ENCODE data around the gene DOCK4.

DOCK4 gene

GRCh38 chr7:111883241-111883640 lies 323.0 kb downstream of the DOCK4 start:
- DNase-seq: no peak

GRCh38 chr7:111878785-111879184 lies 327.4 kb downstream of the DOCK4 start:
- DNase-seq: no peak

GRCh38 chr7:111877931-111878330 lies 328.3 kb downstream of the DOCK4 start:
- DNase-seq: no peak

GRCh38 chr7:111873963-111874690 lies 332.1 kb downstream of the DOCK4 start:
- DNase-seq: no peak

- no peak for DNase-seq
These were observed 332.9 kb downstream of the DOCK4 start for GRCh38 chr7:111873326-111873646.

GRCh38 chr7:111872450-111873325 lies 333.5 kb downstream of the DOCK4 start:
- no peak for DNase-seq

- no peak for DNase-seq
These were observed 334.9 kb downstream of the DOCK4 start for GRCh38 chr7:111871283-111871682.

GRCh38 chr7:111869280-111869679 lies 336.9 kb downstream of the DOCK4 start:
- no peak for DNase-seq

GRCh38 chr7:111867348-111867931 lies 338.8 kb downstream of the DOCK4 start:
- no peak for DNase-seq

- DNase-seq: no peak
These were observed 339.4 kb downstream of the DOCK4 start for GRCh38 chr7:111866787-111867186.

- DNase-seq: no peak
These were observed 340.8 kb downstream of the DOCK4 start for GRCh38 chr7:111865430-111865829.

- no peak for DNase-seq
These were observed 341.8 kb downstream of the DOCK4 start for GRCh38 chr7:111864291-111864976.

- DNase-seq: no peak
These were observed 342.9 kb downstream of the DOCK4 start for GRCh38 chr7:111863269-111863668.

- no peak for DNase-seq
These were observed 346.0 kb downstream of the DOCK4 start for GRCh38 chr7:111860248-111860647.

GRCh38 chr7:111858331-111858730 lies 347.9 kb downstream of the DOCK4 start:
- DNase-seq: no peak

GRCh38 chr7:111855842-111856227 lies 350.4 kb downstream of the DOCK4 start:
- DNase-seq: no peak

- DNase-seq: no peak
These were observed 350.9 kb downstream of the DOCK4 start for GRCh38 chr7:111855161-111855841.

GRCh38 chr7:111853201-111853990 lies 352.8 kb downstream of the DOCK4 start:
- no peak for DNase-seq

- DNase-seq: no peak
These were observed 354.1 kb downstream of the DOCK4 start for GRCh38 chr7:111852081-111852480.

GRCh38 chr7:111846898-111847297 lies 359.3 kb downstream of the DOCK4 start:
- DNase-seq: no peak

GRCh38 chr7:111845853-111846252 lies 360.3 kb downstream of the DOCK4 start:
- no peak for DNase-seq
